H9 (cell line): ENCODE results near the gene UPF2. TPM values are rescaled to one million over a fixed set of nuclear protein-coding genes. Genes with fewer than 3 reads are reported as not detected.
"Not testable (repeated sequence)": the region's sequence is repeated elsewhere in the genome, so short reads cannot be mapped to it uniquely, and the experiment has no call there.

ENCODE experiments used
- DNase-seq: peaks from one replicate; pipeline ENCODE4 v3.0.0-alpha.2; 2017
- H2AFZ ChIP-seq: one replicate; pipeline ENCODE4 v1.6.1; 2013; ENCODE audit warnings: mild to moderate bottlenecking, low read length, control low read depth, moderate library complexity
- H2AK5ac ChIP-seq: 2 replicates; pipeline ENCODE4 v1.6.1; 2013; ENCODE audit warnings: low read length, control low read depth, mixed read lengths; ENCODE audit not compliant: insufficient read length
- H2BK120ac ChIP-seq: one replicate; pipeline ENCODE4 v1.6.1; 2013; ENCODE audit warnings: low read depth, mild to moderate bottlenecking, low read length, control low read depth, inconsistent platforms; ENCODE audit not compliant: poor library complexity, severe bottlenecking
- H2BK12ac ChIP-seq: 2 replicates; pipeline ENCODE4 v1.6.1; 2013; ENCODE audit warnings: low read length, control low read depth, mixed read lengths, low read depth; ENCODE audit not compliant: insufficient read length
- H2BK15ac ChIP-seq: 2 replicates; pipeline ENCODE4 v1.6.1; 2013; ENCODE audit warnings: low read depth, low read length, control low read depth
- H2BK20ac ChIP-seq: one replicate; pipeline ENCODE4 v1.6.1; 2013; ENCODE audit warnings: low read depth, mild to moderate bottlenecking, low read length, control low read depth, inconsistent platforms; ENCODE audit not compliant: poor library complexity, severe bottlenecking
- H2BK5ac ChIP-seq: 2 replicates; pipeline ENCODE4 v1.6.1; 2013; ENCODE audit warnings: low read length, control low read depth, mixed read lengths; ENCODE audit not compliant: insufficient read length
- H3K14ac ChIP-seq: 2 replicates; pipeline ENCODE4 v1.6.1; 2013; ENCODE audit warnings: low read length, control low read depth; ENCODE audit not compliant: insufficient read depth
- H3K18ac ChIP-seq: 2 replicates; pipeline ENCODE4 v1.6.1; 2013; ENCODE audit warnings: low read depth, mild to moderate bottlenecking, mixed read lengths, low read length, control low read depth; ENCODE audit not compliant: insufficient read length
- H3K23ac ChIP-seq: 2 replicates; pipeline ENCODE4 v1.6.1; 2013; ENCODE audit warnings: low read length, control low read depth, mixed read lengths, low read depth; ENCODE audit not compliant: insufficient read length
- H3K23me2 ChIP-seq: 2 replicates; pipeline ENCODE4 v1.6.1; 2013; ENCODE audit warnings: low read depth, mild to moderate bottlenecking, mixed read lengths, low read length, control low read depth; ENCODE audit not compliant: insufficient read length, poor library complexity, severe bottlenecking
- H3K27ac ChIP-seq: 2 replicates; pipeline ENCODE4 v1.5.1; 2013; ENCODE audit warnings: low read length, control low read depth, mixed read lengths, low read depth; ENCODE audit not compliant: insufficient read length
- H3K27me3 ChIP-seq: 2 replicates; pipeline ENCODE4 v1.6.1; 2013; ENCODE audit warnings: low read length, control low read depth, inconsistent platforms; ENCODE audit not compliant: insufficient read depth
- H3K4ac ChIP-seq: 2 replicates; pipeline ENCODE4 v1.6.1; 2013; ENCODE audit warnings: low read depth, mild to moderate bottlenecking, control low read depth, inconsistent platforms, low read length, moderate library complexity
- H3K4me1 ChIP-seq: 2 replicates; pipeline ENCODE4 v1.6.1; 2013; ENCODE audit warnings: low read length, control low read depth, inconsistent platforms; ENCODE audit not compliant: insufficient read depth
- H3K4me2 ChIP-seq: 2 replicates; pipeline ENCODE4 v1.6.1; 2013; ENCODE audit warnings: low read length, control low read depth, mixed read lengths; ENCODE audit not compliant: insufficient read length, insufficient read depth
- H3K56ac ChIP-seq: 2 replicates; pipeline ENCODE4 v1.6.1; 2013; ENCODE audit warnings: low read depth, mild to moderate bottlenecking, mixed read lengths, low read length, control low read depth; ENCODE audit not compliant: insufficient read length
- H3K79me1 ChIP-seq: 2 replicates; pipeline ENCODE4 v1.6.1; 2013; ENCODE audit warnings: low read depth, mild to moderate bottlenecking, moderate library complexity, low read length, control low read depth, inconsistent platforms; ENCODE audit not compliant: insufficient read depth, poor library complexity, severe bottlenecking
- H3K79me2 ChIP-seq: 2 replicates; pipeline ENCODE4 v1.6.1; 2013; ENCODE audit warnings: low read length, control low read depth, inconsistent platforms; ENCODE audit not compliant: insufficient read depth
- H3K9ac ChIP-seq: 2 replicates; pipeline ENCODE4 v1.6.1; 2013; ENCODE audit warnings: low read length, control low read depth, mixed read lengths; ENCODE audit not compliant: insufficient read length; ENCODE audit errors: extremely low read depth
- H3K9me3 ChIP-seq: one replicate; pipeline ENCODE4 v1.6.1; 2013; ENCODE audit warnings: low read depth, low read length, inconsistent platforms; ENCODE audit not compliant: control insufficient read depth
- H3T11ph ChIP-seq: one replicate; pipeline ENCODE4 v1.6.1; 2013; ENCODE audit warnings: mild to moderate bottlenecking, low read length, control low read depth, inconsistent platforms
- H4K20me1 ChIP-seq: one replicate; pipeline ENCODE4 v1.6.1; 2013; ENCODE audit not compliant: control insufficient read depth, insufficient read length, insufficient read depth
- H4K5ac ChIP-seq: 2 replicates; pipeline ENCODE4 v1.6.1; 2013; ENCODE audit warnings: low read depth, mild to moderate bottlenecking, mixed read lengths, low read length, control low read depth; ENCODE audit not compliant: insufficient read length
- H4K8ac ChIP-seq: replicated peaks from 2 replicates; pipeline ENCODE4 v1.6.1; 2013; ENCODE audit warnings: low read length, control low read depth, mixed read lengths, low read depth; ENCODE audit not compliant: insufficient read length
- H4K91ac ChIP-seq: 2 replicates; pipeline ENCODE4 v1.6.1; 2013; ENCODE audit warnings: low read depth, mild to moderate bottlenecking, moderate library complexity, mixed read lengths, low read length, control low read depth; ENCODE audit not compliant: insufficient read length
- H3K27ac Mint-ChIP-seq, 3 experiments: 2 replicates in 2 of 3; 3 replicates in 1 of 3; pipeline ENCODE4 v1.8.0; 2020 to 2021; ENCODE audit warnings: mixed read lengths in 3 of 3, mild to moderate bottlenecking in 1 of 3, moderate library complexity in 1 of 3
- H3K27me3 Mint-ChIP-seq: 2 replicates; pipeline ENCODE4 v1.8.0; 2021; ENCODE audit warnings: low read depth, mild to moderate bottlenecking, moderate library complexity, mixed read lengths
- H3K36me3 Mint-ChIP-seq, 3 experiments: 2 replicates in 2 of 3; 3 replicates in 1 of 3; pipeline ENCODE4 v1.8.0; 2020 to 2021; ENCODE audit warnings: low read depth in 3 of 3, mixed read lengths in 3 of 3; ENCODE audit not compliant: insufficient read depth in 1 of 3
- H3K4me1 Mint-ChIP-seq, 2 experiments: 2 replicates each; pipeline ENCODE4 v1.8.0; 2020; ENCODE audit warnings: mixed read lengths in 2 of 2
- H3K4me3 Mint-ChIP-seq, 2 experiments: 2 replicates in 1 of 2; 3 replicates in 1 of 2; pipeline ENCODE4 v1.8.0; 2020 to 2021; ENCODE audit warnings: mild to moderate bottlenecking in 2 of 2, mixed read lengths in 2 of 2, moderate library complexity in 1 of 2
- H3K9me3 Mint-ChIP-seq, 2 experiments: 2 replicates in 1 of 2; 3 replicates in 1 of 2; pipeline ENCODE4 v1.8.0; 2020; ENCODE audit warnings: mild to moderate bottlenecking in 2 of 2, mixed read lengths in 2 of 2, moderate library complexity in 1 of 2
- CTCF ChIP-seq: fragments of 200-600 bp; sonication (generic); conservative IDR thresholded peaks from 3 replicates; pipeline ENCODE4 v1.8.0; 2021; ENCODE audit warnings: antibody characterized with exemption, mild to moderate bottlenecking
- WGBS: extraction: QIAGEN DNeasy Blood & Tissue Kit; methylation state at CpG from one replicate; pipeline ENCODE4 v1.1.7; 2013; ENCODE audit warnings: missing lambda C conversion rate, low lambda C conversion rate, mixed read lengths; ENCODE audit not compliant: insufficient read length; ENCODE audit errors: extremely low coverage; 5-methylcytosine and 5-hydroxymethylcytosine counted together
- total RNA-seq: library from RNA; stranded (reverse); gene quantifications from 2 replicates; pipeline ENCODE4 v1.2.1, GENCODE V29; 2021

UPF2 gene
- total RNA-seq, 1 experiment from 2014 or later: 34.1 TPM

GRCh38 chr10:12073526-12073925 lies 30.9 kb upstream of the UPF2 start:
- no peak overlapping the region for H2BK12ac ChIP-seq
- H3K14ac ChIP-seq: no peak overlapping the region
- no peak overlapping the region for H3K4me2 ChIP-seq
- H3K9ac ChIP-seq: no peak overlapping the region
- H3K27ac ChIP-seq: no peak overlapping the region
- no peak overlapping the region for H2BK20ac ChIP-seq
- H3K9me3 ChIP-seq: no peaks in the 10 kb centered on the region
- H2AFZ ChIP-seq: no peak overlapping the region
- no peaks in the 10 kb centered on the region for H4K20me1 ChIP-seq
- DNase-seq: no peak
- no peak overlapping the region for H3K56ac ChIP-seq
- no peak overlapping the region for H2AK5ac ChIP-seq
- Mint-ChIP-seq H3K4me1 (peaks cover 11 to 16% of the 10 kb centered on the region in 2 experiments), H3K4me3 (no peak overlapping the region), H3K36me3 (peaks cover 13 to 32% (median 17%) of the 10 kb centered on the region in 3 experiments), H3K27me3 (no peaks in the 10 kb centered on the region), H3K27ac (no peak overlapping the region), H3K9me3 (no peaks in the 10 kb centered on the region)
- H3K23me2 ChIP-seq: no peaks in the 10 kb centered on the region
- TF ChIP-seq CTCF: no peak
- H3K4me1 ChIP-seq: no peaks in the 10 kb centered on the region
- H3K18ac ChIP-seq: no peak overlapping the region
- no peak overlapping the region for H4K8ac ChIP-seq
- H3K79me1 ChIP-seq: peaks cover 11% of the 10 kb centered on the region
- H2BK5ac ChIP-seq: no peak overlapping the region
- peaks cover 3% of the 10 kb centered on the region; the same call in 1 of the 2 replicates for H3K79me2 ChIP-seq
- H4K5ac ChIP-seq: no peak overlapping the region
- no peak overlapping the region for H2BK15ac ChIP-seq
- H3T11ph ChIP-seq: no peak overlapping the region
- H2BK120ac ChIP-seq: no peak overlapping the region
- no peak overlapping the region for H4K91ac ChIP-seq
- no peaks in the 10 kb centered on the region for H3K27me3 ChIP-seq
- no CpG with 5 or more reads among the region's 4 CpGs for WGBS
- no peak overlapping the region for H3K23ac ChIP-seq
- H3K4ac ChIP-seq: no peak overlapping the region

- H3T11ph ChIP-seq, H2AFZ ChIP-seq, DNase-seq, H4K91ac ChIP-seq, H2BK15ac ChIP-seq, H3K79me2 ChIP-seq, H3K23ac ChIP-seq, H3K27ac Mint-ChIP-seq, H3K14ac ChIP-seq, H3K79me1 ChIP-seq, H4K5ac ChIP-seq, H2BK120ac ChIP-seq, H4K8ac ChIP-seq, H2AK5ac ChIP-seq, H3K4ac ChIP-seq, H3K56ac ChIP-seq, H3K9ac ChIP-seq, H2BK12ac ChIP-seq, H2BK5ac ChIP-seq, H3K4me1 ChIP-seq, H3K27ac ChIP-seq, H3K9me3 Mint-ChIP-seq, H4K20me1 ChIP-seq, H3K27me3 Mint-ChIP-seq, H3K18ac ChIP-seq, H3K23me2 ChIP-seq, H3K27me3 ChIP-seq, H3K9me3 ChIP-seq, H3K4me2 ChIP-seq, H2BK20ac ChIP-seq: not testable (repeated sequence)
- WGBS: no CpG with 5 or more reads among the region's 15 CpGs
- peaks cover 5 to 18% (median 8%) of the 10 kb centered on the region in 3 experiments; a peak in 6 of 7 replicates for H3K36me3 Mint-ChIP-seq
- H3K4me1 Mint-ChIP-seq: peaks cover 14 to 19% of the 10 kb centered on the region in 2 experiments
- 0 out of 5 replicates have a peak overlapping the region, but pooled peaks of 1 of the 2 experiments have one; percentile 14 for H3K4me3 Mint-ChIP-seq
These were observed 28.8 kb upstream of the UPF2 start for GRCh38 chr10:12071441-12071840.
